Stimulated activated CD4-positive, alpha-beta T cell treated with anti-CD3 and anti-CD28 coated beads, Interleukin-12 subunit alpha, Interleukin-12 subunit beta, amount 100 ng/mL, for 48 hours (primary cell): ENCODE measurements around the gene MOCS1.

Experiments
- DNase-seq, 3 donors: peaks; one replicate each; pipeline ENCODE4 v3.0.0-alpha.2; 2020; ENCODE audit warnings: low read depth in 2 of 3, low spot score in 1 of 3

Gene MOCS1

DNA sequence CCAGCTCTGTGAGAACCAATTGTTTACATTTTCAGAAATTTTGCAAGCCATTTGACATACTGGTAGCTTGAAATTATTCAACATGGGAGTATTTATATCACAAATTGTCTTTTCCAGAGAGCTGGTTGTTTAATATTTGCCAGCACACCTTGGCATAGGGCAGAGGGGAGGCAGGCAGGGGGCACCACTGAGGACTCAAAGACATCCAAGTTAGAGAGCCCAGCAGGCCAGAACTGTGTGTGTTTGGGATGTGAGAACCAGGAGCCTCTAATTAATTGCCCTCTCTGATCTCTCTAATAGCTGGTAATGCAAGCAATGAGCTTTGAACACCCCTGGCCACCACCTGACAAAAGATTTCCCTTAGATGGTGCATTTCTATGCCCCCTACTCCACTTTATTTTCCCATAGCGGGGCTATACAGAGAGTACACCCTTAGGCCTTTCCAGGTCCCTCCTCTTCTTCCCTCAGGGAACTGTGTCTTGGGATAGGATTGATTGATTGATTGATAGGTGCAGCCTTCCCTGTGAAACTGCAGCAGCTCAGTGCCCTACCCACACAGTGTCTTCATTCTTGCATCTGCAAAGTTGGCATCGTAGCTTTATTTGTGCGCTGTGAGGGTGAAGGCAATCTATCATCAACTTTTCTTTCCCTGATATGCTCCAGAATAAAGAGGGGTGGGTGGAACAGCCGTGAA is 29.2 kb downstream of the MOCS1 start:
- no peak for DNase-seq

DNA sequence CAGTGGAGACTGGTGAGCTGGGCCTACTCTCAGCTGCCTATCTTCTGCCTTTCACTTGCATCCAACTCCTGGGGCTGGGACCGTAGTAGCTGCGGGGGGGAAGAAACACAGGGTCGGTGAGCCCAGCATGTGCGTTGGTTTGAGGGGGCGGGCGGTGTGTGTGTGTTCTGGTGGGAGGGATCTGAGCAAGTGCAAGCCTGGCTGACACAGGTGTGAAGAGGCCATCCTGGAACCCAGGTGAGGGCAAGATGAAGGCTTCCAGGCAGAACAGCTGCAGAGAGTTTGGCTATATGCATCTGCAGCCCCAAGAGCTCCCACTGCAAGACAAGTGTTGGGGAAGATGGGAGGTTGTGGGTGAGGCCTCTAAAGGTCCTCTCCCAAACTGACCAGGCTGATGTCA is 30.6 kb downstream of the MOCS1 start:
- no peak for DNase-seq

DNA sequence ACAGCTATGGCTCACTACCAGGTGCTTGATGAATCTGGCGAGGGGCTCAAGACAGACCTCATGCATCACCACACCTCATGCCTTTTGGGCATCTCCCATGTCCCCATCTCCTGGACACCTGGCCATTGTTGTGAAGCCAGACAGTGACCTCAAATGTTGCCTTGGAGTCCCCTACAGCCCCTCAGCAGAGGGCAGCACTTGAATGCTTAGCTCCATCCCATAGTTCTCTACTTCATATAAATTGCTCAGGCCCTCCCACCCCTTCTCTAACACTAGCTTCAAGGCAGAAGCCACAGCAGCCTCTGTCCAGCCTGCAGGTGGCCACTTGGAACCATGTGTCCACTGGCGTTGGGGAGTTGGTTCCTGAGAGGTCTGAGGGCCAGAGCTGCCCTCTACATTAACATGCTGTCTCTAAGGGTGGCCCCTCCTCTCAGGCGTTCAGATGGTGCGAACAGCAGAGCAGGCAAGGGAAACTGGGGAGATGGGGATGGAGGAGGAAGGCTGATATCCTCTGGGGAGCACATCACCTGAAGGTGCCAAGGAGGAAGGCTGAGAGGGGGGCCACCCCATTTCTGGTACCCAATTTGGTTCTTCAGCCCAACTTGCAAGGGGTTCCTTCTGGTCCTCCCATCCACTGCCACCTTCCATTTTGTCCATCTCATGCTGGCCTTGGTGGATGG is 31.3 kb downstream of the MOCS1 start:
- DNase-seq: no peak

DNA sequence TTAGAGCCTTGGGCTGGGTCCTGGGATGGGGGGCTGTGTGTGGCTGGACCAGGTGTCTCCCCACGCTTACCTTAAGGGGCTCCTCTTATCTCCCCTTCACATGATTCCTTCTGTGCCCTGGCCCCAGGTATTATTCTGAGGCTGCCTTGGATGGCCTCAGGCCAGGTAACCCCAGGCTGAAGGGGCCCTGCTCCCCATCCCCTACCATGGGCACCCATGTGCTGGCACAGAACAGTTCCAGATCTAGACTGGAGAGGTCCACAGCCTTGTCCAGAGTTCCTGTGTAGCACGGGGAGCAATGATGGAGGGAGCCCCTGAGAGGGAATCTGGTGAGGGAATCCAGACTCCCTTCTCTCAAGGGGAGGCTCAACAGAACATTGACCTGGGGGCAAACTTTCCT is 32.1 kb downstream of the MOCS1 start:
- DNase-seq: no peak

DNA sequence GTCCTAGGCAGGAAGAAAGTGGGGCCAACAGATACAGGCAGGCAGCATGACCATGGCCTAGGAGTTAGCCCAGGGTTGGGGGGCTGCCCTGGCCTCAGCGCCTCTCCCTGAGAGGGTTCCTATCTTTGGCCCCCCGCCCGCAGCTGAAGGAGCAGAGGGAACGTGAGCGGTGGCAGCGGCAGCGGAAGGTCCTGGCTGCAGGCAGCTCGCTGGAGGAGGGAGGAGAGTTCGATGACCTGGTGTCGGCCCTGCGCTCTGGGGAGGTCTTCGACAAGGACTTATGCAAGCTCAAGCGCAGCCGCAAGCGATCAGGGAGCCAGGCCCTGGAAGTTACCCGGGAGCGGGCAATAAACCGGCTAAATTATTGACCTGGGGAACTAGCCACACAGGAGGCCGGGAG is 32.6 kb downstream of the MOCS1 start:
- no peak for DNase-seq

DNA sequence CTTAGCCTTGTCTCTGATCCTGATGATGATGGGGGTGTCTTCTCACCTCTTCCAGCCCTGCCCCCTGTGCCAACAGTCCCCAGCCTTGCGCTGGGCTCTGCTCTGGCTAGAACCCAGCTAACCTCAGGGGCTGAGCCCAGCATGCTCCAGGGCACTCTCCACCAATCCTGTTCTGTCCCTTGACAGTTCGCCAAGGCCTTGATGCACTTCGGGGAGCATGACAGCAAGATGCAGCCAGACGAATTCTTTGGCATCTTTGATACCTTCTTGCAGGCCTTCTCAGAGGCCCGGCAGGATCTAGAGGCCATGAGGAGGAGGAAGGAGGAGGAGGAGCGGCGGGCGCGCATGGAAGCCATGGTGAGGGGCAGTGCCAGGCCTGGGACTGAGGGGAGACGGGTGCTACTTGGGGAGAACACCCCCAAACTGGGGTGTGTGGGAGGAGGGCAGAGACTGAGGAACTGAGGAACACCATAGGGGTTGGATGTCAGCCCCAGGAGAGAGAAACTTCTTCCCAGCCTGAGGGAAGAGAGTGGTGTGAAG is 33.1 kb downstream of the MOCS1 start:
- no peak for DNase-seq

DNA sequence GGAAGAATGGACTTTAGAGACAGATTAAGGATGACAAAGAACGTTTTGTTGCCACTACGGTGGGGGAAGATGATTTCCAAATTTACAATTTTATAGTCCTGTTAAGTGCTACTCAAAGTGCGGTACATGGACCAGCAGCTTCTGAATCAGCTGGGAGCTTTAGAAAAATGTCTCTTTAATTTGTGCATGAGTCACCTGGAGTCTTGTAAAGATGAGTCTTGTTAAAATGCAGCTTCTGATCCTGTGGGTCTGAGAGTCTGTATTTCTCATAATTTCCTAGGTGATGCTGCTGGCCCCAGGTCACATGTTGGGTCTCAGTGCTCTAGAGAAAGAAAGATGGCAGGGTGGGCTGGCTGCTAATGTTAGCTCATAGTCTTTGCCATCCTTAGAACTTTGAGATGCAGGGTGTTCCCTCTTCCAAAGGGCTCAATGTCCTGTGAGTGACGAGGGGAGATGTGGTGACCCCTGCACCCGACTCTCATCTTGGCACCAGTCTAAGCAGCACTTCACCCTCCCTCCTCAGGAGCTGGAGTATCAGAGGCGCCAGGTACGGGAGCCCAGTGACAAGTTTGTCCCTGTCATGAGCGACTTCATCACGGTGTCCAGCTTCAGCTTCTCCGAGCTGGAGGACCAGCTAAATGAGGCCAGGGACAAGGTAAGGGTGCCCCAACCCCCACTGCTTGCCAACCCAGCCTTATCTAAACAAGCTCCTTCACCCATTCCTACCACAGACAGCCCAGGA is 34.5 kb downstream of the MOCS1 start:
- no peak for DNase-seq

DNA sequence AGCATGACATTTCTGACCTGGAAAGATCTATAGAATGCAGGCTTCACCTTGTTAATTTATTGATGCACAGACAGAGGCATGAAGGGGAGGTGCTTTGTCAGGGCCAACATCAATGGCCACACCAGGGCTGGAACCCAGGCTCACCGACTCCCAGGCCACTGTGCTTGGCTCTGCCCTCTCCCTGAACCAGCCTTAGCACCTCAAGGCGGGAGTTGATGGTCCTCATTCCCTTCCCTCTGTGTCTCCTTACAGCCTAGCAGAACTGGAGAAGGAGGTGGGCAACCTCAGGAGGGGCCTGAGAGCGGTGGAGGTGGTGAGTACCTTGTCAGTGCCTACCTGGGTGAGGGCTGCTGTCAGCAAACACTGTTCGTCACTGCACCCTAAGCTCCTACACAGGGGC is 35.6 kb downstream of the MOCS1 start:
- no peak for DNase-seq

DNA sequence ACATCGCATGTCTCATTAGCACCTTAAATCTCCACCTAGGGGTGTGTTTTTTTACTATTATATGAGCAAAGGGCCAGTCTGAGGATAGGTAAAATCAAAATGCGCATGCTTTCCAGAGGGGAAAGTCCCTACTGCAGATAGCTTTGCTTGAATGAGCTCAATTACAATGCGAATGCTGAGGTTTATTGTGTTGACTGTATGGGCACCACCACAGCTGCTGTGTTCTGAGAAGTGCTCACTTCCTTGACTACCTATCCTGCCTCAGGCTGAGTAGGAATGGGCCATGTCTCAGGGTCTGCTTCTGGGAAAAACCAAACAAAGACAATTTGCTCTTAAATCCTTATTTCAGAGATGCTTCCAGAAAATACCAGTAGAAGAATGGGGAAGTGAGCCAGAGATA is 36.6 kb downstream of the MOCS1 start:
- no peak for DNase-seq

DNA sequence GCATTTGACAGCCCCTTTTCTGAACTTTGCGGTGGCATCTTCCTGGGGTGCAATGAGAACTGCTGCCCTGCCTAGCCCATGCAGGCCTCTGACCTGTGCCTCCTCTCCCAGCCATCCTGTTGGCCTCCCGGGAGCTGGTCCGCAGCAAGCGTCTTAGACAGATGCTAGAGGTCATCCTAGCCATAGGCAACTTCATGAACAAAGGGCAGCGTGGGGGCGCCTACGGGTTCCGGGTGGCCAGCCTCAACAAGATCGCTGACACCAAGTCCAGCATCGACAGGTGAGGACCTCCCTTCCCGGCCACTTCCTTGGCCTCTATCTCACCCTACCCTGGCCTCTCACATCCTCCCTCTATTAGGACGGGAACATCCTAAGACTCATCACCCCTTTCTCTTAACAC is 37.6 kb downstream of the MOCS1 start:
- no peak for DNase-seq

DNA sequence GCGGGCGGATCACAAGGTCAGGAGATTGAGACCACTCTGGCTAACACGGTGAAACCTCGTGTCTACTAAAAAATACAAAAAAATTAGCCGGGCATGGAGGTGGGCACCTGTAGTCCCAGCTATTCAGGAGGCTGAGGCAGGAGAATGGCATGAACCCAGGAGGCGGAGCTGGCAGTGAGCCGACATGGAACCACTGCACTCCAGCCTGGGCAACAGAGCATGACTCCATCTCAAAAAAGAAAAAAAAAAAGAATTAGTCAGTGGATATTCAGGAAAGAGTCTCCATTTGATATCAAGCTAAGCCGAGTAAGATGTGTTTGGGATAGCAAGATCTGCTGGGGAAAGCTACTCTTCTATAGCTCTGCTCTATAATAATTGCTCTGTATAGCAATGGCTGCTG is 41.0 kb downstream of the MOCS1 start:
- DNase-seq: no peak

DNA sequence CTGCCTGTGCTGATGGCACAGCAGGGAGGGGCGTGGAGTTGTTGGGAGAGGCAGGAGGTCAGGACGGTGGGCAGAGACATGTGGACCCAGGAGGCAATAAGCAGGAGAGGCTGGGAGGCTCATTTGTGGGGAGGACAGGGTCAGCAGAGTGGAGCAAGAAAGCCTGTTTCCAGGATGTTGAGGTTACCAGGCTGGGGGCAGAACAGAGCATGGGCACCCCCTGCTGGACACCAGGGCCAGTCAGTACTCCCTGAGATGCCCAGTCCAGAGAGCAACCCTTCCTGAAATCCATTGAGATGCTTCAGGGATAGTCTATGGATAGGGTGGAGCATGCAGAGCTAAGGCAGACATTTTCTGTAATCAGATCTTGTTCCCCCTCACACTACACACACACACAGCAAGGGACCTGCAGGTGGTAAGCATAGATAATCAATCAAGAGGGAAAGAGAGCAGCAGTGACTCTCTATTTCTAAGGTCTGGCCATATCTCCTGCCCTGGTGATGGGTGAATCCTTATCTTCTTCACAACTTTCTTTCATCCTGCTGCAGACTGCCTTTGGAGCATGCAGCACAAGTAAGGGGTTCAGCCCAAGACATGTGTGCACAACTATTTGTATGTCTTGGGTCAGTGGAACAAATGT is 41.7 kb downstream of the MOCS1 start:
- peak in 1 of 3 donors; percentile 7 for DNase-seq

DNA sequence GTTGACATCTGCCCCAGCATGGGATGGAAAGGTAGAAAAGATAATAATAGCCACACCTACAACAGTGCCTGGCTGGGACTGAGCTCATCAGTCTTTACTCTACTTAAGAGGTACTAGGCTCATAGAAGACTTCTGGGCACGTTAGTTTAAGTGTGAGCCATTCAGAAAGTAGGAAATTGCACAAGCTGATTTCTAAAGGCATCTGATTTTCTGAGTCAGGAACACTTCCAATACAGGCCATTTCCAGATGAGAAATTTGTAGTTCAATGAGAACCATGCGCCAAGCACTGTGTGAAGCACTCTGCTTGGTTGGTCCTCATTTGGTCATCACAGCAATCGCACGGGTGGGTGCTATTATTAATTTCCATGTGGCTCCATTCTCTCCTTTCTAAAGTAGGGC is 42.3 kb downstream of the MOCS1 start:
- no peak for DNase-seq

DNA sequence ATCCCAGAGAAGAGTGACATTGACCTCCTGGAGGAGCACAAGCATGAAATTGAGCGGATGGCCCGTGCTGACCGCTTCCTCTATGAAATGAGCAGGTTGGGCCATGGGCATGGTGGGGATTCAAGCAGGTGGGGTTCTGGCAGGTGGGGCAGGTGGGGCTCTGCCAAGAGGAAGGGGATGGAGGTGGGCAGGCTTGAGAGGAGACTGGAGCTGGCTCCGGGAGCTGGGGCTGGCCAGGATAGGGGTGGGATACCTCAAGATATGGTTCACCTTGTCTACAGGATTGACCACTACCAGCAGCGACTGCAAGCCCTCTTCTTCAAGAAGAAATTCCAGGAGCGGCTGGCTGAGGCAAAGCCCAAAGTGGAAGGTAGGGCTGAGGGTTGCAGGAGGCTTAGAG is 42.9 kb downstream of the MOCS1 start:
- no peak for DNase-seq

DNA sequence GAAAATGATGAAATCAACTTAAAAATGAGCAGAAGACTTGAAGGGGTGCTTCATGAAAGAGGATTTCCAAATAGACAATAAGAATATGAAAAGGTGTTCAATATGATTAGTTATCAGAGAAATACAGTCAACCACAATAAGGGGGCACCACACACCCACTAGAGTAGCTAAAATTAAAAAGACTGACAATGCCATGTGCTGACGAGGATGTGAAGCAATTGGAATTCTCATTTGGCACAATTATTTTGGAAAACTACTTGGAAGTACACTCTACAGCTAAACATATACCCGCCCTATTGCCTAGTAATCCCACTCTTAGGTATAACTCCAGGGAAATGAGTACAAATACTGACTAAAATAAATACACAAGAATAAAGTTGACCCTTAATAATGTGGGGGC is 45.0 kb downstream of the MOCS1 start:
- no peak for DNase-seq

DNA sequence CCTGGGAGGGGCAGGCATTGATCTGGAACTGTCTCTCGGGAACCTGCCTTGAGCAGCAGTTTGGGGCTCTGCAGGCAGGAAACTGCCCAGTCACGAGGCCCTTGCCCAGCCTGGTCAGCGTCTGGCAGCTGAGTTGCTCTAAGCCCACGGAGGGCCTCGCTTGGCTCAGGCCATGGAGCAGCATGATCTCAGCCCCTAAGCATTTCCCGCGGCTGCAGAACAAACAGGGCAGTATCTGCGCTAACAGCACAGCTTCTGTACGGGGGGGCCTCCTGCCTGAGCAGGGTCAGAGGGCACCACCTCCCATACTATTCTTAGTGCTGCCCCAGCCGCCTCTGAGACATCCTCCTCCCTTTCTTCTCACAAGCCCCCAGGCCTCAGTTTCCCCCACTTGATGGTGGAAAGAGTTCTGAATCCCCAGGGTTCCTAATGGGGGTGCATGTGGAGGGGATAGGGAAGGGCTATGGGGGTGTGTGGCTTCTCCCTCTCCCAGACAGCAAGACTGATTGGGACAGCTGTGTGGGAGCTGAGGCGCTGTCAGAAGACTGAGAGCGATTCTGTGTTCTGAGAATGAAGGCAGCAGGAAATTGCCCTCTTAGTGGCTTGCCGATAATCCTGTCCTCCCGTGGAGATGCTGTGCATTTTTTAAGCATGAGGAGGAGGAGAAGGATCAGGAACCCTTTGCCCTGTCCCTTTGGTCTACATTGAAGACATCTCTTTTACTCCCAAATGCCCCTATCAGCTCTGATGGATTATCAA is 46.4 kb downstream of the MOCS1 start:
- DNase-seq: no peak

DNA sequence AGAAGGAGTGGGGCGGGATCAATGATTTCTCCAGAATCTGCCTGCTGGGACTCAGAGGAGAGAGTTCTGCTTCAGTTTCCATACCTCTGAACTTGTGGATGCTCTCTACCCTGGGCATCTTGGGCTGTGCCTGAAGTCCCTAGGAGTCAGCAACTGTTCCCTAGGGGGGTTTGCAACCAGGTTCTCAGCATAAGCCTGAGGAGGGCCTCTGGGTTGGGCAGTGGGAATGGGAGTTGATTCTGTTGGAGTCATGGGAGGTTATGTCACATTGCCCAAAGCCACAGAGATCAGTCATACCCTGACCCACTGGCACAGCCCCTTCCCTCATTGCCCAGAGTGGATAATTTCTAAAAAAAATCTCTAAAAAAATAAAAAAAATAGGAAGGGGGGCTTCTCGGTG is 47.4 kb downstream of the MOCS1 start:
- DNase-seq: no peak

DNA sequence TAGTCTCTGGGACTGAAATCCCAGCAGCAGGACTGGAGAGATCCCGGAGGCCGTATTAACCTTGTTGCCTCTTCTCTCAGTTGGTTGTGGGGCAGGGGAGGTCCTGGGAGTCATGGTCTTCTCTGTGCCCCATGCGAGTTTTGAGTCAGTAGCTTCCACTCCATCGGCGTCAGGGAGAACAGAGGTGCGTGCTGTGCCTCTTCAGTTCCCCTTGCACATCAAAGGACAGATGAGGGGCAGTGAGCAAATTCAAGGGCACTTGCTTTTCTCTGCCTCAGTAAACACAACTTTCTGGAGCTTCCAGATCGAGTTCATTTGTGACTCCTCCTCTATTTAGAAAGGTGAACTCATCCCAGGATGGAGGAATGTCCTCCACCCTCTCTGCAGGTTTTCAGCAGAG is 48.6 kb downstream of the MOCS1 start:
- DNase-seq: no peak

DNA sequence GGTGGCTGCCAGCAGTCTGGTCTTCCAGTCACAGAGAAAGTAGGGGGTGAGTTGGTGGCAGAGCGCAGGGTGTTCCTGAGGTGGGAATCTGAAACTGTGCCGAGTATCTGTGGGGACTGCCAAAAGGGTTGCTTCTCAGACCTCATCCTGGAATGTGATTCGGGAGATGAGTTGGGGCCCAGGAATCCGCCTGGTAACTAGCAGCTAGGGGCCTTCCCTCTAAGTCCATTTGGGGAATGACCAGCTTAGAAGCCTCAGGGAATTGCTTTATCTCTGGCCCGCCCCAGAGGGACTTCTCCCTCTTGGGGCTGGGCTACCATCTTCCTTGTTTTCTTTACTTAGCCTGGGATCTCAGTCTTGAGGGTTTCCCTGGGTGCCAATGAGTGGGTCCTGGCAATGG is 49.6 kb downstream of the MOCS1 start:
- no peak for DNase-seq

DNA sequence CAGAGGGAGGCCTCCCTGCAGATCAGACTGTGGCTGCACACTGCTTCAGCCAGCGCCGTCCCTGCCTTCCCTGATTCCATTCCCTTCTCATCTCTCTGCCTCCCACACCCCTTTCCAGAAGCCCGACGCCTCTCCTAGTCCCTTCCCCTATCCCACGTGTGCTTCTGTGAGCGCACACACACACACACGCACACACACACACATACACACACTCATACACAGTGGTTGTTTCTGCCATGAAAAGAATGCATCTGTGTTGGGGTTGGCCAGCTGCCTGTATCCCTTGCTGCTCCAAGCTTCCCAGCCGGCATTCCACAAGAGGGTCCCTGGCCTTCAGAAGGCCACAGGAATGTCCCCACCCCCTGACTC is 51.7 kb downstream of the MOCS1 start:
- no peak for DNase-seq
